GM12874 (cell line): Measurements from ENCODE around the gene MTF1.

Experiments used
- TF ChIP-seq, protein P1 (sequence below): IDR thresholded peaks from 2 replicates; pipeline ENCODE4 v1.5.1; 2011; ENCODE audit warnings: low read depth, mild to moderate bottlenecking, control low read depth, low read length, moderate library complexity; ENCODE audit not compliant: insufficient read depth

MTF1 gene

GRCh38 chr1:37872692-37873091, 13.3 kb upstream of the MTF1 start:
- TF ChIP-seq, protein P1, sequence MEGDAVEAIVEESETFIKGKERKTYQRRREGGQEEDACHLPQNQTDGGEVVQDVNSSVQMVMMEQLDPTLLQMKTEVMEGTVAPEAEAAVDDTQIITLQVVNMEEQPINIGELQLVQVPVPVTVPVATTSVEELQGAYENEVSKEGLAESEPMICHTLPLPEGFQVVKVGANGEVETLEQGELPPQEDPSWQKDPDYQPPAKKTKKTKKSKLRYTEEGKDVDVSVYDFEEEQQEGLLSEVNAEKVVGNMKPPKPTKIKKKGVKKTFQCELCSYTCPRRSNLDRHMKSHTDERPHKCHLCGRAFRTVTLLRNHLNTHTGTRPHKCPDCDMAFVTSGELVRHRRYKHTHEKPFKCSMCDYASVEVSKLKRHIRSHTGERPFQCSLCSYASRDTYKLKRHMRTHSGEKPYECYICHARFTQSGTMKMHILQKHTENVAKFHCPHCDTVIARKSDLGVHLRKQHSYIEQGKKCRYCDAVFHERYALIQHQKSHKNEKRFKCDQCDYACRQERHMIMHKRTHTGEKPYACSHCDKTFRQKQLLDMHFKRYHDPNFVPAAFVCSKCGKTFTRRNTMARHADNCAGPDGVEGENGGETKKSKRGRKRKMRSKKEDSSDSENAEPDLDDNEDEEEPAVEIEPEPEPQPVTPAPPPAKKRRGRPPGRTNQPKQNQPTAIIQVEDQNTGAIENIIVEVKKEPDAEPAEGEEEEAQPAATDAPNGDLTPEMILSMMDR, result no peak

DNA sequence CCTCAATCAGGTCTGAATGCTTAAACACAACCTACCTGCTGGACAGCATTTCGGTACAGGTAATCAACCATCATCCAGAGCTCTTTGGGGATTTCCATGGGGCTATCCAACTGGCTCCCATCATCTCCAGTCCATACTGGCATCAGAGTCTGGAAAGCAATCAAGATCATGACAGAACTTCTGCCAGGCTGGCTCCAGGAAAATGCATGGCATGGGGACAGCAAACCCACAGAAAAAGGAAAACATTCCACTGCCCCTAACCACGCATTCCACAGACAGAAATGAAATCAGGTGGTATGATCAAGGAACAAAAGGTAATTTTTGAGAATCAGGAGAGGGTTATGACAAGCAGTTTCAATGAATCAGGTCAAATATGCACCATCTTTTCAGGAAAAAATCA, 9.1 kb upstream of the MTF1 start:
- TF ChIP-seq, protein P1, result no peak

DNA sequence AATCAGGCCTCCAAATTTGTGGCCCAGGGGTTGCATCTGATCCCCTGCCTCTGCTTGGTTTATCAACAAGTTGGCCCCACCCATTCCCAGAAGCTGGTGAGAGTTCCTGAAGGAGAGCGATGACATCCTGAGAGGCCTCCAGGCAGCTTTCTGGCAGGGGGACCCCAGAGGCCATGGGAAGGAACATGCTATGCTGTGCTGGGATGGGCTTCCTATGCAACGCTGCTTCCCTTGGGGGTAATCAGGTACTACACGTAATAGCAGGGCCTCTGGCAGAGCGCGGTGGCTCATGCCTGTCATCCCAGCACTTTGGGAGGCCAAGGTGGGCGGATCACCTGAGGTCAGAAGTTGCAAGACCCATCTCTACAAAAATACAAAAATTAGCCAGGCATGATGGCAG, 8.4 kb upstream of the MTF1 start:
- TF ChIP-seq, protein P1, result no peak

GRCh38 chr1:37866491-37866890, 7.1 kb upstream of the MTF1 start:
- TF ChIP-seq, protein P1, result no peak

DNA sequence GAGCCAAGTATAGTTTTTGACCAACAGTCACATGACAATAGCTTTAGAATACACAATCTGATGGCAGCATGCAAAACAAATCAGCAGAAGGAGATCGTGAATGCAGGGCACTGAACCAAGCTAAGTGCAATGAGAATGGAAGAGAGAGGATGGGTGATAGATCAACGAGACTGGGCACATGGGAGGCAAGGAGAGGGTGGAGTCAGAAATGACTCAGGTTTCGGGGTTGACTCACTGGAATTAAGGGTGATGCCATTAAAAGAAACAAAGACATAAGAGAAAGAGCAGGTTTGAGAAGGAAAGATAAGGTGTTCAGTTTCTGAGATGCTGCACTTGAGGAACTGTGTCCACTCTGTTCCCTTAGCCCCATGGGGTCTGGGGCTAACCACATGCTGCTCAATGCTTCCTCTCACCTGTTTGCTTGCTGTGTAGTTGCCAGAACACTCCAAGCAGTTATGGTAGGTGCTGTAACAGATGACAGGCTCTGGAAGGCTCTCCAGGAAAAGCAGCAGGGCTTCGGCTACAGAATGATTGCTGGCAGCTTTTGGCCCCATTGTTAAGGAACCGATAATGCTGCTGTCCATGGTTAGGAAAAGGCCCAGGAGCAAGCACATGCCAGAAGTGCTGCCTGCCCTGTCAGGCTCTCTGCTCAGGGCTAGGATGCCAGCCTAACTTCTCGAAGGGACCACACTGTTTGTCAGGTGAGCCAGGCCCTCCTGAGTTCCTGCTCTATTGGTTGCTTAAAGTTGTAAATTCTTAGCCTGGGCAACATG, 6.1 kb upstream of the MTF1 start:
- TF ChIP-seq, protein P1, result no peak

GRCh38 chr1:37862330-37862729, 2.9 kb upstream of the MTF1 start:
- TF ChIP-seq, protein P1, result no peak

DNA sequence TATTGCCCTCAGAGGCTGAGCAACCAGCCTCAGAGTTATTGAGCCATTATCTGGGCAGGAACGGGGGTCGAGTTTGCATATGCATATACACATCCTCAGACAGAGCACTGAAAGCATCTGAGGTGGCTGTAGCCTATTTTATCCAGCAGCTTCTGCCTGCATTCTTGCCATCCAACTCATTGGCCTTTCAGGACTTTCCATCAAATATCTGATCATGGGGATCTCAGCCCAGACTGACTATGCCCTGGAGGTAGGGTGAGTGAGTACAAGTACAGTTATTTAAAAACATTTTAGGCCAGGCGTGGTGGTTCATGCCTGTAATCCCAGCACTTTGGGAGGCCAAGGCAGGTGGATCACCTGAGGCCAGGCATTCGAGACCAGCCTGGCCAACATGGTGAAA, 1.8 kb upstream of the MTF1 start:
- TF ChIP-seq, protein P1, result no peak
